Fibroblast of pulmonary artery (primary cell): ENCODE measurements around the gene NPEPL1.

ENCODE experiments used
- DNase-seq: peaks from one replicate; pipeline ENCODE4 v3.0.0-alpha.2; 2010; ENCODE audit warnings: low read depth
- H3K4me3 ChIP-seq: replicated peaks from 2 replicates; pipeline ENCODE4 v1.5.1; 2011; ENCODE audit warnings: low read depth, mild to moderate bottlenecking, control low read depth, low read length, moderate library complexity
- CTCF ChIP-seq: IDR thresholded peaks from 2 replicates; pipeline ENCODE4 v1.5.1; 2011; ENCODE audit warnings: mild to moderate bottlenecking, control low read depth, low read length, inconsistent platforms; ENCODE audit errors: missing control alignments

NPEPL1 gene

GRCh38 chr20:58712151-58712791, 19.7 kb downstream of the NPEPL1 start:
- DNase-seq, result no peak
- H3K4me3 ChIP-seq, result no peak overlapping the region
- TF ChIP-seq CTCF, result no peak

GRCh38 chr20:58712806-58713731, 20.5 kb downstream of the NPEPL1 start:
- no peak for DNase-seq
- TF ChIP-seq CTCF, result no peak

GRCh38 chr20:58713801-58714339, 21.3 kb downstream of the NPEPL1 start:
- no peak for DNase-seq
- no peak overlapping the region for H3K4me3 ChIP-seq
- no peak for TF ChIP-seq CTCF

More at GRCh38 chr20:58712806-58713731, 20.5 kb downstream of the NPEPL1 start:
- H3K4me3 ChIP-seq, result no peak overlapping the region

GRCh38 chr20:58714340-58714922, 21.8 kb downstream of the NPEPL1 start:
- no peak overlapping the region for H3K4me3 ChIP-seq
- DNase-seq, result no peak
- TF ChIP-seq CTCF, result no peak

- DNase-seq, result no peak
- TF ChIP-seq CTCF, result no peak
- no peak overlapping the region for H3K4me3 ChIP-seq
These were observed 22.3 kb downstream of the NPEPL1 start for GRCh38 chr20:58714923-58715351.

GRCh38 chr20:58715391-58715800, 22.8 kb downstream of the NPEPL1 start:
- H3K4me3 ChIP-seq, result no peak overlapping the region
- no peak for TF ChIP-seq CTCF
- DNase-seq, result no peak
